Suppressor macrophage treated with lipopolysaccharide for 4 hours (primary cell): Measurements from ENCODE around the gene KCNK7.
A peak's percentile ranks its signal among the peaks of the same experiment; 100 is the strongest.

ENCODE experiments used
- DNase-seq: peaks from one replicate; pipeline ENCODE4 v3.0.0-alpha.2; 2020

Gene KCNK7

DNA sequence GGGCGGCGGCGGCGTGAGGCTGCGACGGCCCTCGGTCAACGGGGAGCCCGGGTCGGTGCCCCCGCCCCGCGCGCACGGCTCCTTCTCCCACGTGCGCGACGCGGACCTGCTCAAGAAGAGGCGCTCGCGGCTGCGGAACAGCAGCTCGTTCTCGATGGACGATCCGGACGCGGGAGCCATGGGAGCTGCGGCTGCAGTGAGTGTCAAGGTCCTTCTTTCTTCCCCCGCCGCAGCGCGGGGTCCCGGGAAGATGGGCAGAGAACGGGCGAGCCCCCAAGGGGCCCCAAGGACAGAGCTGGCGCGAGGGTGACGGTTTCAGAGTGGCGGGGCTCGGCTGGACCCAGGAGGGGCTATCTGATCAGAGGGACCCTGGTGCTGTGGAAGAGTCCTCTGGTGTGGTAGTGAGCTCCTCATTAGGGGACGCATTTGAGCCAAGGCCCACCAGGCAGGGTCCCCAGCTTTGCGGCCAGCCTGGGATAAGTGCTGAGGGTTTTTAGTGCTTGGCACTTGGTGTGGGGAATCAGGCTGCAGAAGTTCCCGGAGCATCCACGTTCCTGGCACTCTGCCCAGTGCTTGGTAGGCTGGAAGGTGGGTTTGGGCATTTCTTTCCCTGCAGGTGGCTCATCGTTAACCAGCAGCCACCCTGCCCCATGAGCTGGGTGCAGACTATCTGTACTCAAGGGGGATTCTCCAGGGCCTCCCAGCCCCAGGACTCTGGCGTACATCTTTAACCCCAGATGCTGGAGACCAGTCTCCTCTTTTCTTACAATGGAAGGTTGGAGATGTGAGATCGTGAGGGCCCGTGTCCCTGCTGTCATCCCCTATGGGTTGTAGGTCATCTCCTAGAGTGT, 10.0 kb downstream of the KCNK7 start:
- no peak for DNase-seq

DNA sequence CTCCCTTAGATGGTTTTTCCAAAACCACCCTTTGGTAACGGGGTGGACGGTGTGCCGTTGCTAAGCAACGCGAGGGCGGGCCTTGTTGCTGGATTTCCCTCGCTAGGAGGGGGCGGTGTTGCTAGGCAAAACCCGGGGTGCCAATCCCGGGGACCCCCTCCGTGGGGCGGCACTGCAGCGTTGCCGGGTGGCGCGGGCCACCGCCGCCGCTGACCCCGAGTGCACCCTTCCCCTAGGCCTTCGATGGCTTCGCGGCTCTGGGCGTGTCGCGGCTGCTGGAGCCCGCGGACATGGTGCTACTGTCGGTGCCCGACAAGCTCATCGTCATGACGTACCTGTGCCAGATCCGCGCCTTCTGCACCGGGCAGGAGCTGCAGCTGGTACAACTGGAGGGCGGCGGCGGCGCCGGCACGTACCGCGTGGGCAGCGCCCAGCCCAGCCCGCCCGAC, 10.9 kb downstream of the KCNK7 start:
- DNase-seq, result no peak

DNA sequence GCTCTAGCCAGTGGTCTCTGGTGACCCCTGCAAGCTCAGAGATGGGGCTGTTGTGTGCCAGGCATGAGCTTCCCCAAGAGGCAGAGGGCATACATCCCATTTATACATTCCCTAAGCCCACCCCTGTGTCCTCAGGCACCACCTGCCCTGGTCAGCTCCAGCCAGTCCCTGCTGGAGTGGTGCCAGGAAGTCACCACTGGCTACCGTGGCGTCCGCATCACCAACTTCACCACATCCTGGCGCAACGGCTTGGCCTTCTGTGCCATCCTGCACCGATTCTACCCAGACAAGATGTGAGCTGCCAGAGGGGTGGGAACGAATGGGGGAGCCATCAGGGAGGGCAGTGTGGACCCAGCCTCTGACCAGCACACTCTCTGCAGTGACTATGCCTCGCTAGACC, 11.5 kb downstream of the KCNK7 start:
- DNase-seq, result no peak

DNA sequence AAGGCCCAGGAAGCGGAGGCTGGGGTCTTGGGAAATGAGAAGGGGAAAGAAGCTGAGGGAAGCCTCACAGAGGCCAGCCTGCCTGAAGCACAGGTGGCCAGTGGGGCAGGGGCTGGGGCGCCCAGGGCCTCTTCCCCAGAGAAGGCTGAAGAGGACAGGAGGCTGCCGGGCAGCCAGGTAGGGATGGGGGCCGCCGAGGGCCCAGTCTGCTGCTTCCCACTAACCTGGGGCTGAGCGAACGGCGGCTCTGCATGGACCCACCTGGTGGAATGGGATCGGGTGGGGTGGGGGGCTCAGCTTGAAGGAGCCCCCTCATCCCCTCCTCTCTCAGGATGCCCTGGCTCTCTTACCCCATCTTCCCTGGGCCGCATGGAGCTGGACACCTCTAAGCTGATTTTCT, 12.0 kb downstream of the KCNK7 start:
- no peak for DNase-seq

DNA sequence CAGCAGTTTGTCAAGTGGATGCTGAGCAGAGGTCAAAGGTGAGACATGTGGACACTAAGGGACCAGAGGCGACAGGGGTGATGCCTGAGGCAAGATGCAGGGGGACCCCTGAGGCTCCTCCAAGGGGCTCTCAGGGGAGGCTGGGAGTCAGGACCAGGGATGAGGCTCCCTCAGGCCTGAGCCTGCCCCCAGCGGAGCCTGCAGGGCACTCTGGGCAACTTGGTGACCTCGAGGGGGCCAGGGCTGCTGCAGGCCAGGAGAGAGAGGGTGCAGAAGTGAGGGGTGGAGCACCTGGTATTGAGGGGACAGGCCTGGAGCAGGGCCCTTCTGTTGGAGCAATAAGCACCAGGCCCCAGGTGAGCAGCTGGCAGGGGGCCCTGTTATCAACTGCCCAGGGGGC, 13.7 kb downstream of the KCNK7 start:
- no peak for DNase-seq

DNA sequence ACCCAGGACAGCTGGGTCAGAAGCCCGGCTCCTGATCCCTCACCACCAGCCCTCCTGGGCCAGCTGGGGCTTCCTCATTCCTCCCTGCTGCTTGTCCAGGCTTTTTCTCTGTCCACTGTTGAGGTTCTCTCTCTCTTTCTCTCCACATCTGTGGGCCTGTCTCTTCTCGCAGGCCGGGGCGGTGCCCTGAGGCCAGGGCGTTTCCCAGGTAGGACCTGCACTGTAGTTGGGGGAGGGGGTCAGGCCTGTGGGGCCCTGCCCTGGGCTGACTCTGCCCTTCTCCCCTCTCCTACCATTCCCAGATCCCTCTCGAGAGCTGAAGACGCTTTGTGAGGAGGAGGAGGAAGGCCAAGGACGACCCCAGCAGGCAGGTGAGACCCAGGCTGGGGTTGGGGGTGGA, 14.8 kb downstream of the KCNK7 start:
- no peak for DNase-seq

DNA sequence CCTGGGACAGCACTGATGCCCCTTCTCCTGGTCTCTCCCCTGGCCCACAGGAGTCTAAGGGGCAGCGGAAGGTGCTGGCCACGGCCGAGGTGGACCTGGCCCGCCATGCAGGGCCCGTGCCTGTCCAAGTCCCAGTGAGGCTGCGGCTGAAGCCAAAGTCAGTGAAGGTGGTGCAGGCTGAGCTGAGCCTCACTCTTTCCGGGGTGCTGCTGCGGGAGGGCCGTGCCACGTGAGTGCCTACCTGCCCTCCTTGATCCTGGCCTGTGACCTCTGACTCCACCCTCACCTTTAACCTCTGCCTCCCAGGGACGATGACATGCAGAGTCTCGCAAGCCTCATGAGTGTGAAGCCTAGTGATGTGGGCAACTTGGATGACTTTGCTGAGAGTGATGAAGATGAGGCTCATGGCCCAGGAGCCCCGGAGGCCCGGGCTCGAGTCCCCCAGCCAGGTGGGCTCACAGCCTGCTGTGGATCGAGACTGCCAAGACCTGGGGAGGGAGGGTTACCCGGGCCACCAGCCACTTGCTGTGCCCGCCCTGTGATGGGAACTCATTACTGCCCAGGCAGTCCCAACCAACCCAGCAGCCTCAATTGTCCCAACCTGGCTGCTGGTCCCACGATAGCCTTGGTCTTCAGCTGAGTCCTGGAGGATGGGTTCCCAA, 15.4 kb downstream of the KCNK7 start:
- no peak for DNase-seq

DNA sequence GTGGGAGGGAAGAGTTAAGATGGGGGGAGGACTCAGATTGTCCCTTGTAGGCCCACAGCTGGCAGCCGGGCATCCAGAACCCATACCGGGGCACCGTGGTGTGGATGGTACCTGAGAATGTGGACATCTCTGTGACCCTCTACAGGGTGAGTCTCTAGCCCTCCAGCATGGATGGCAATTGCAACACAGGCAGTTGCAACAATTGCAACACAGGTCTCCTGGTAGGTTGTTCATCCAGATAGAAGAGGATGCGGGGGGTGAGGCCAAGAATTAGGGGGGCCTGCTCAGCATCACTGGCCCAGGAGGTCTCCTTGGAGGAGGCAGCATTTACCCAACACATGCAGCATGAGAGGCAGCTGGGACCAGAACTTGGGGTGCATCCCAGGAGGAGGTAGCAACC, 16.3 kb downstream of the KCNK7 start:
- DNase-seq, result no peak

DNA sequence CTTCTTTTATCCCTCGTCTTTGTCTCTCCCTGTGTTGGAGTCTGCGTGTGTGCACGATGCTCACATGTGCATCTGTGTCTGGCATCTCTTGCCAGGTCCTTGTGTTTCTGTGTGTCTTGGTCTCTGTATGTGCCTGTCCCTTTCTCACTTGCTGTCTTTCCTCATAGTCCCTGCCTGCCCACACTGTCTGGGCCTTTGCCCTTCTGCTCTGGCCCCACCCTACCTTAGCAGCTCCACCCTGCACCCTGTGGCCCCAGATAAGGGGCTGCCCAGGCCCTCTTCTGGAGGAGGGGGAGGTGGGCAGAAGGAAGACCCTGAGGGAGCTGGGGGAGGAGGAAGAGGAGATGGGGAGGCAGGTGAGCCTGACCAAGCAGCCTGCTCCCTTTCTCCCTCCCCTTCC, 16.9 kb downstream of the KCNK7 start:
- no peak for DNase-seq

DNA sequence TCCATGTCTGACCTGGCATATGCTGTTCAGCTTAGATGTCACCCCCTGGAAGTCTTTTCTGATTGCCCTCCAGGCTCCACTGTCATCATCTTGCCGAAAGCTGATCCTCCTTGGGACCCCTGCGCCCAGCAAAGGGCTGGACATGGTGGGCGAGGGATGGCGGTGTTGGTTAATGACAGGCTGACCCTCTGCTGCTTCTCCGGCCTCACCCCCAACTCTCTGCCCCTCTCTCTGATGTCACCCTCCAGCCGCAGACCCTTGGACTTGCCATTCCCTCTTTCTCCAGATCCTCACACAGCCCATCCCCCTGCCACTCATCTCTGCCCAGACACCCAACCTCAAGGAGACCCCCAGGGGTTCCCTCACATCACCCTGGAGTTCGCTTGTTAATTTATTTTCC, 17.5 kb downstream of the KCNK7 start:
- DNase-seq, result no peak

DNA sequence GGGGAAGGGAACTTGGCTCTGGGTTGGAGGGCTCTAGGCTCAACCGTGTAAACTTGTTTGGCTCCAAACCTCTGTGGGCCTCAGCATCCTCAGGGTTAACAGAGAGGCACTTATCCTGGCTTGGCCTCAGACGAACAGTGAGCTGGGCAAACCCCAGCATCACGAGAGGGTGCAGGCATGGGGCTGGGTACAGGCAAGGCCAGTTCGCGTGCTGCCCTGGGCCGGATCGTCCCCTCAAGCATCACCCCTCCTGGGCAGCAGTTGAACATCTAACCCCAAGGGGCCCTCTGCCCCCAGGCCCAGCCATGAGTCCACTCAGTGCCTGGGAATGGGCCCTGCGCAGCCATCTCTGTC, 17.9 kb downstream of the KCNK7 start:
- no peak for DNase-seq

DNA sequence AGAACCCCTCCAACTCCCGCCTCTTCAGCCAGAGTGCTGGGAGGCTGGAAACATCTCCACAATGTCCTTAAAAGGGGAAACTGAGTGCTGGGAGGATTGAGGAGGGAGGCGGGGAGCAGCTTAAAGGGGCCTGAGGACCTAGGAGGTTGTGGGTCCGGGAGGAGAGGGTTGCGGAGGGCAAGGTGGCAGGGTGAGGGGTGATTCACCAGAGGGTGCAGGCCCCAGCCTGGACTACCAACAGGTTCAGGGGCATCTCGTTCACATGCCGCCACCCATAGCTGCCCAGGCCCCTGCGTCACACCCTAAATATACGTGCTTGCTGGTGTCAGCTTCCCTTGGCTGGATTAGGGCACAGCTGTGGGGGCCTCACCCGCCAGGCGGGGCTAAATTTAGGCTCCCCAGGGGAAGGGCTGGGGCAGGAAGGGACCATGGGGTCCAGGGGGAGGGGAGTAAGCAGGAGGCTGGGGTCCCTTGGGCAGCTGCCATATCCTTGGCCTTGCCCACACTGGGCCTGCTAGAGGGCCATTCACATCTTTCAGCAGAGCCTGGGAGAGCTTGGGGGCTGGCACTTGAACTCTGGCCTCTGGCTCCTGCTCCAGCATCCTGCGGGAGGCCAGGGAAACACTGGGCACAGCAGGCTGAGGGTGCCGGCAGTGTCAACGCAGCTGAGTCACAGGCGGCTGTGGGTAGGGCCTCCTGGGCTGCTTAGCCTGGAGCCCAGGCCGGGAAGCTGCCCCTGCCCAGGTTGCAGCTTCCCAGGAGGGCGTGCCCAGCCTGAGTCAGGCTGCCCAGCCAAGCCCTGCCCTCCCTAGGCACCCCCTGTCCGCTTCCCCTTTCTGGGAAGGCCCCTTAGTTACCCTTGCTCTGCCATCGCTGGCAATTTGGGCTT, 18.5 kb downstream of the KCNK7 start:
- peak; percentile 96 for DNase-seq

DNA sequence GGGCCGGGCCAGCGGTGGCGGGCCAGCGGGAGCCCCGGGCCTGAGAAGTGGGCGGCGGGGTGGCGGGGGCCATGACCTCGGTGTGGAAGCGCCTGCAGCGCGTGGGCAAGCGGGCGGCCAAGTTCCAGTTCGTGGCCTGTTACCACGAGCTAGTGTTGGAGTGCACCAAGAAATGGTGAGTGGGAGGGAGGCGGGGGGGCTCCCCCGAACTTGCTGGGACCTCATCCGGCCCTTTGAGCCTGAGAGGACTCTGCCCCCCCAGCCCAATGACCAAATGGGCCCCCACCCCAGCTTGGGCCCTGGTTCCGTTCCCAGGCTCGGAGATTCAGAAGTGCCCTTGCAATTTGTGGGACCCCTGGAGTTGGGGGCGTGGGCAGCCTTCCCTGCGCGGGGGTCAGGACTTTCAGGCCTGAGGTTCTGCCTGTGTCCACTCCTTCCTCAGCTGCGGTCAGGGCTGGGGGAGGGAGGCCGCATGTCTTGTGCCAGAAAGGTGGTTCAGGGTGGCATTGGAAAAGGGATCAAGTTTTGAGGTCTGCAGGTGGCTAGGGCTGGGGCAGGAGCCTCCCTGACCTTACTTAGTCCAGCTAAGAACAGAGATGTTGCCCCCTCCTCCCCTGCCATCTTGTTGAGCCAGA, 19.3 kb downstream of the KCNK7 start:
- DNase-seq, result peak; percentile 29

DNA sequence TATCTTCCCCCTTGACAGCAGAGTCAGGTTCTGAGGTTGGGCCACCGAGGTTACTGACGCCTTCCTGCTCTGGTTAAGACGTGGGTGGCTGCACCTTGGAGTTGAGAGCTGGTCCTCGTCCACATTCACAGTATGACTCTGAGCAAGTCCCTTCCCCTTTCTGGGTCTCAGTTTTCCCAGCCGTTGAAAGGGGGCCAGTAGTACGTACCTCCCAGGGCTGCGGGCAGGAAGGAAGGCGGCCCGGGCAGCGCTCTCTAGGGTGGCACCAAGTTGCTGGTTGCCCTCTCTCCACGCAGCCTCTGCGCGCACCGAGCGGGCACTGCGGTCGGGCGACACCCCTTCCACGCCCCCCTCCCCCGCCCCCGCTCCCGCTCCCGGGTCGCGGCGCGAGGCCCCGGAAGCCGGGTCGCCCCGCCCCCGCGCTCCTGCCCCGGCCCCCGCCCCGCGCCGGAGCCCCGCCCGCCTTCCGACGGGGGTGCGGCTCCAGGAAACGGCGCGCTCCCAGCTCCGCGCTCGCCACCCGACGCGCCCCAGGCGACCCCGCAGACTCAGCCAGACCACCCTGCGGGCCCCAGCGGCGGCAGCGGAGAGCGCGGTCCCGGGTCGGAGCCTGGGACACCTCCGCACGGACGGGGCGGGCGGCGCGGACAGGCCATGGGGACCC, 19.9 kb downstream of the KCNK7 start, which contains the start of gene EHBP1L1:
TSS of gene EHBP1L1 (plus strand) at position 486 of the 664 bp plus-strand sequence. CDS start 250 bp downstream, outside the sequence.
- DNase-seq, result peak; percentile 88

DNA sequence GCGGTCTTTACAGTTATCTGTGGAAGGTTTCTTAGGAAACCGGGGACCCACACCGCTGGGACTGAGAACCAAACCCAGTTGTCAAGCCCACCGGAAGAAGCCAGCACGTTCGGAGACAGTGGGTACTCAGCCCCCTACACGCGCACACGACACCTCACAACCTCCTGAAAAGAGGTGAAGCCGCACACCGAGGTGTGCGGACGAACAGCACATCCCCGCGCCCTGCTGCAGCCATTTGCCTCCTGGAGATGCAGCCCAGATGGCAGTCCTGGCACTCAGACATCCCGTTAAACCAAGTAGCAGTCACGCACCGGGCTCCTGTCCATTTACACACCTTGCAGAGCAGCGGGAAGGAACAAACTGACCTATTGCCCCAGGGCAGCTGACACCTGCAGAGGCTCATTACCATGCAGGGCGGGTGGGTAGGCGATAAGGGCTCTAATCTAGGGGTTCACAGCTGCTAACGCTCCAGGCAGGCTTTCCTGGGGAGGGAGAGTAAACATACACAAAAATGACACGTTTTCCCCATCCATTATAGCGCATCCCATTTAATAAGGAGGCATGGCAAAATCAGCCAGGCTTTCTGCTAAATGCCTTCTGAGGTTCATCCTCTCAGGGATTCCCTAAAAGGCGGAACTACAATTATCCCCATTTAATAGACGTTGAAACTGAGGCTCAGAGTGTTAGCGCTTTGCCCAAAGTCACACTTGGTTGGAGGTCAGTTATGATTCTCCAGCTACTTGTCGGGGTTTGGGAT, 20.6 kb downstream of the KCNK7 start:
- no peak for DNase-seq

DNA sequence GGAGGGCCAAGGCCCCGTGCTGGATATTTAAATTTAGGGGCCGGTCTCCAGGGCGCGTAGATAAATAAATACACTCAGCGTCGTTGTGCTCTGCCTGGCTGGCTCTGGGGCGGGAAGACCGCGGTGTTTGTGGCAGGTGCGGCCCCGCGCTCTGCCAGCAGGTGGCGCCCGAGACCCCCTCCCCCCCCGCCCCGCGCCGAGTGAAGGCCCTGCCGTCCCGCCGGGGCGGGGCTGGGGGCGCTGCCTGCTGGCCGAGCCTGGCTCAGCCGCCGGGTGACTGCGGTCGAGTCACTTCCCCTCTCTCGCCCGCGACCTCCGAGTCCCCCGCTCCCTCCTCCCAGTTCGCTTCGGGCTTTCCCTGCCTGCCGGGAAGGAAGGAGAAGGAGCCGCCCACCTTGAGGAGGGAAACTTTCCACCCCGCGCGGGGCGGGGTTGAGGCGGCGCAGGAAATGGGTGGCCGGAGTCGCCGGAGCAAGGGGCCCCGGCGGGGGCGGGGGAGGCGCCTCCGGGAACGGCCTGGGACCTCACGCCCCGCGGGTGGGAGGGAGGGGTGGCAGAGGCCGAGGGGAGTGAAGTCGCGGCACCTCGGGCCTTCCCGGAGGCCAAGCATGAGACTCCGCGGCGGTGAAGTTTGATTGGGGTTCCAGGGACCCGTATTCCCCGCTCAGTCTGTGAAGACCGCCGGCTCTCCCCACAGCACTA, 21.3 kb downstream of the KCNK7 start:
- DNase-seq, result peak; percentile 99

DNA sequence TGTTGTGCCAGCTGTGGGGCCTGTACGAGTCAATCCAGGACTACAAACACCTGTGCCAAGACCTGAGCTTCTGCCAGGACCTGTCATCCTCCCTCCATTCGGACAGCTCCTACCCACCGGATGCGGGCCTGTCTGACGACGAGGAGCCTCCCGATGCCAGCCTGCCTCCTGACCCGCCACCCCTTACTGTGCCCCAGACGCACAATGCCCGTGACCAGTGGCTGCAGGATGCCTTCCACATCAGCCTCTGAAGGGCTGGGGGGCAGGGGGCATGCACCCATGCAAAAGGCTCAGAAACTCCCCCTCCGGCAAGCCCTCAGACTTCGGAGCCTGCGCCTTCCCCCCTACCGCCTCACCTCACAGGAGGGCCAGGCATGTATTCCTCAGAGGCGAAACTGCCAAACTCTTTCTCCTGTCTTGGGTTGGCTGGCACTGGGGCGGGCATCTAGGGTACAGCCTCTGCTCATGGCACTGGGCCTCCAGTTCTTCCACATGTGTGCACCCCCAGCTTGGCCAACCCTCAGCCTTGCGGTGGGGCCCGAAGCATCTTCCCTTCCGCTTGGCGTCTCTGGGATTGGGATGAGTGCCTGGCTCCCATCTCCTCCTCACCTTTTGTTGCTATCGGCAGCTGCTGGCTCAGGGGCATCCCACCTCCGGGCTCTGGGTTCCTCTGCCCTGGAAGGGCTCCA, 22.1 kb downstream of the KCNK7 start:
- DNase-seq, result no peak

DNA sequence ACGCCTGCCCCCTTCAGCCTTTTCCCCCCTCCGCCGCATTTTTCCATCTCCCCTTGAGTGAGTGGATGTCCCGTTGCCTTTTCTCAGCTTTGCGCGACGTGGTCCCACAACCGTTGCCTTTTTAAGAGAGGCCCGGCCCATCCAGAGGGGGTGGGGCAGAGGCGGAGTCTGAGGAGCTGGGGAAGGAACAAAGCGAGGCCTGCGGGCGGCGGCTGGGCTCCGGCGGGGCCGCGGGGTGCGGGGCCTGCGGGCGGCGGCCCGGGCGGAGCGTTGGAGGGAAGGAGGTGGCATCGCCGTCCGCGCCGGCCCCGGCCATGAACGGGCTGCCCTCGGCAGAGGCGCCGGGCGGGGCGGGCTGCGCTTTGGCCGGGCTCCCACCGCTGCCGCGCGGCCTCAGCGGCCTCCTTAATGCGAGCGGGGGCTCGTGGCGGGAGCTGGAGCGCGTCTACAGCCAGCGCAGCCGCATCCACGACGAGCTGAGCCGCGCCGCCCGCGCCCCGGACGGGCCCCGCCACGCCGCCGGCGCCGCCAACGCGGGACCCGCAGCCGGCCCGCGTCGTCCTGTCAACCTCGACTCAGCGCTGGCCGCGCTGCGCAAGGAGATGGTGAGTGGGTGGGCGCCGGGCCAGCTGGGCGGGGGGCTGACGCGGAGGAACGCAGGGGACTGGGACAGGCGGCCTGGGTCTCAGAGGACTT, 23.1 kb downstream of the KCNK7 start, which contains the start of gene FAM89B:
TSS of gene FAM89B (plus strand) at position 183 of the 696 bp plus-strand sequence. CDS start at position 315, 132 bp downstream.
- DNase-seq, result peak; percentile 91

DNA sequence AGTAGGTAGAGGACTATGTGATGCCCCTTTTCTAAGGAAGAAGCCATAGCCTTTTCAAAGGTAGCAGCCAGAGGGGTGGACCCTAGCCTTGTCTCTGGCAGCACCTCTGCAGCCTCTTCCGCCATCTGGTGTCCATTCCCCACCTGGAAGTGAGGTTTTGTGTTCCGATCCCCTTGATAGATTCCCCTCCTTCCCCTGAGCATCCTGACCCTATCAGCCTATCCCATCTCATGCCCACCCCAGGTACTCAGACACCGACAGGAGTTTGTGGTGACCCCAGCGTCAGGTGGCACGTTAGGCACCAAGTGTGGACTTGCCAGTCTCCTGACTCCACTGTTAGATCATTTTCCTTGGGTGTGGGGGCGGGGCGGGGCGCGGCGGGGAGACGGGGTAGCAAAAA, 23.7 kb downstream of the KCNK7 start:
- no peak for DNase-seq
